NCI-H146 (cell line): ENCODE measurements around the gene PIK3R1.
"Not testable (repeated sequence)": the region's sequence is repeated elsewhere in the genome, so short reads cannot be mapped to it uniquely, and the experiment has no call there.

Experiments used
- DNase-seq: peaks from one replicate; lab custom pipeline; 2025; lab: John Stamatoyannopoulos, UW

Gene PIK3R1

DNA sequence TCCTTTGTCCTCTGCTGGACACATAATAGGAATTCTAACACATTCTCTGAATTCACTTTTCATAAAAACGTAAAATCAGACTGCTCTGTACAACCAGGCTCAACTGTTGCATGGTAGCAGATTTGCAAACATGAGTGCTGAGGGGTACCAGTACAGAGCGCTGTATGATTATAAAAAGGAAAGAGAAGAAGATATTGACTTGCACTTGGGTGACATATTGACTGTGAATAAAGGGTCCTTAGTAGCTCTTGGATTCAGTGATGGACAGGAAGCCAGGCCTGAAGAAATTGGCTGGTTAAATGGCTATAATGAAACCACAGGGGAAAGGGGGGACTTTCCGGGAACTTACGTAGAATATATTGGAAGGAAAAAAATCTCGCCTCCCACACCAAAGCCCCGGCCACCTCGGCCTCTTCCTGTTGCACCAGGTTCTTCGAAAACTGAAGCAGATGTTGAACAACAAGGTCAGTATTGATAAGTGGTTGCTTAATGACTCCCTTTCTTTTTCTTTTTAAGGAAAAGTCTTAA lies 11.1 kb downstream of the PIK3R1 start:
- DNase-seq = no peak

GRCh38 chr5:68227532-68228160 lies 12.1 kb downstream of the PIK3R1 start:
- DNase-seq = no peak

DNA sequence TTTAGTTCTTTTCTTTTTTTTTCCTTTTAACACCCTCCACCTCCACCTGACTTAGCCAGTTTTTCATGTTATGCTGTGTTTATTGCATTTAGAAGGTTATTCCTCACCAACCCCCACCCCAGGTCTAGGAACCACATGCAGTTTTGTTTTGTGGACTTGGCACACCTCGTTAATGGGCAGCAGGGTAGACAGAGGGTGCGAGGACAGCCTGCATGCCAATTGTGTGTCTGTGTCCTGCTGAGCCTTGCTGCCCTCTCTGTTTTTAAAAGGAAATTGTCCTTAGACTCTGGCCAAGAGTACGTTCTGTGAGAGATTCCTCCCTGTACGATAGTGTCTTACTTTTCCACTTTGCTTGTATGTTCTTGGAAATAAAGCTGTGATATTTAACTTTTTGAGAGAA lies 13.9 kb downstream of the PIK3R1 start:
- DNase-seq = no peak

GRCh38 chr5:68230285-68230684 lies 14.7 kb downstream of the PIK3R1 start:
- DNase-seq = no peak

- no peak for DNase-seq
These were observed 16.0 kb downstream of the PIK3R1 start for GRCh38 chr5:68231414-68232076.

GRCh38 chr5:68232277-68232676 lies 16.7 kb downstream of the PIK3R1 start:
- no peak for DNase-seq

DNA sequence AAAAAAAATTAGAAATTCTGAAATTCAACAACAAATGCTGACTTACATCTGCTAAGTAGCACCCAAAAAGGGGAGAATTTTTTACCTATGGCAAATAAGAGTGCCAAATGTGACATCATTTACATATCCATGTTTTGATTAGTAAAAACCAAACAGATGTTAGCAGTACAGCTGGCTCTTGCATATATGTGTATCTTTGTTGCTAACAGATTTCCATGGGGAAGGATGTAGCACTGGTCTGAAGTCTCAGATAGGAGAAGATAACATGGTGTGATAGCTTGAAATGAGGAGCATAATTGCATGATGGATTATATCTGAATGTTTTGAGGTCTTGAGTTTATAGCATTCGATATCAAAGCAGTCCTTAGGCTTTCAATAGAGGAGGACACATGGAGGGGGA lies 17.5 kb downstream of the PIK3R1 start:
- DNase-seq = no peak

- not testable (repeated sequence) for DNase-seq
These were observed 19.7 kb downstream of the PIK3R1 start for GRCh38 chr5:68235229-68235628.

- DNase-seq = no peak
These were observed 22.2 kb downstream of the PIK3R1 start for GRCh38 chr5:68237715-68238114.

DNA sequence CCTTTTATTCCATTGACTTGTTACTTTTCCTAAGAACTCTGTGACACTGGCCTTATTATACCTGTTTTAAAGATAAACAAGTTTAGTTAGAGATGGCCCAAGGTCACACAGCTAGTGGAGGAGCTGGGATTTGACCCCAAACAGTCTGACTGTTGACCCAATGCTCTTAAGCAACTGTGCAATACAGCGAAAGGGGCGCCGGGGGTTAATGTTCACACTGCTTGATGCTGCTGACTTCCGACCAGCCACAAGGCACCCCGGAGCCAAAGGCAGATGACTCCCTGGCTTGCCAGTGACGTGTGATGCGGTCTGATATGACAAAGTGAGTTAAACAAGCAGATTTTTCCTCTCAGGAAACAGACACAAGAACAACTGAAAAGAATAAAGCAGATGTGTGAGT lies 23.9 kb downstream of the PIK3R1 start:
- no peak for DNase-seq

DNA sequence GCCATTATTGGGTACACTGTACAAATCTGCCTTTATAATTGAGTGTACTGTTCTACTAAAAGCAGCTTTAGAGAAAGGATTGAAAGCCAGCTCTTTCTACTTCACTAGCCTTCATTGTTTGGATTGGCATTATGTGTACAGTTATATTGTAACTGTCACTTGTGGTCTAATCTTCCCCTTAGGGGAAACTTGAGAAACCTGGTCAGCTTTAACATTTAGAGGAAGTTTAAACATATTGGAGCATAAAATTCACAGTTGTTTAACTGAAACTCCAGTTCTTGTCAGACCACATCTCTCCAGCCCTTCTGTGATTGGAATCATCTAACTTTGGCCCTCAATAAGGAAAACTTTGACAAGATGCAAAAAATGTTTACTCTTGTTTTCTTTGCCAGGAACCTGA lies 24.6 kb downstream of the PIK3R1 start:
- no peak for DNase-seq

GRCh38 chr5:68240771-68241170 lies 25.2 kb downstream of the PIK3R1 start:
- DNase-seq = no peak

DNA sequence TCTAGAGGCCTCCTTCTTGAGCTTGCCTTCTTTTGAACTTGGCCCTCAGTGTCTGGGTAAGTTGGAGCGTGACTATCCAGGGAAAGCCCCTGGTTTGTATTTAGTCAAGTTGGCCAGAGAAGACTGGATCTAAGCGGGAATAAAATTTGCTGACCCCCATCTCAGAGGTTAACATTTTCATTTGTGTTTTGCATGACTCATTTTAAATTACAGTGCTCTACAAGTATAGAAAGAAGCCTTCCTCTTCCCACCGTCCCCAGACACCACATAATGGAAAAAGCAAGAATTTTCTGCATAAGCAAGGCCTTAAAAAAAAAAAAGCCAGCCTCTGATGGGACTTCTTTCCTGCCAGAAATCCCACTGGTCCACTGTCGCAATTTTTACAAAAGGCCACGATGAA lies 27.2 kb downstream of the PIK3R1 start:
- DNase-seq = no peak

- no peak for DNase-seq
These were observed 27.7 kb downstream of the PIK3R1 start for GRCh38 chr5:68243251-68243650.

- DNase-seq = no peak
These were observed 28.1 kb downstream of the PIK3R1 start for GRCh38 chr5:68243681-68244080.

GRCh38 chr5:68245319-68245718 lies 29.8 kb downstream of the PIK3R1 start:
- peak; percentile 15 for DNase-seq

DNA sequence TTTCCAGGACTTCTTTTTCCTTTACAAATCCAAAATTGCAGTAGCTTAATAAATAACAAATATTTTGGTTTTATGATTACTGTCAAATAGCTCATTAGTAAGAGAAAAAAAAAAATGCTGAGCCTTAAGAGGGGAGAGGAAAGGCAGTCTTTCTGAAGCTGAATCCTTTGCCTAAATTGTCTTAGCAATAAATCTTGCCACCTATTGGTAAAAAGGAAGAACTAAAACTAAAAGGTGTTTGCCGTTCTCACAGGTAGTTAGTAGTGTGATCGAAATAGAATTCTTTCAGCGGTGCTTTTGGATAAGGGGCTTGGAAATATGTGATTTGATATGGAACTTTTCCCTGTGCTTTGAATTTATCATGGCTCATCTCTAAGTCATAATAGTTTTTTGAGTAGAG lies 31.2 kb downstream of the PIK3R1 start:
- DNase-seq = peak; percentile 6

GRCh38 chr5:68247627-68248026 lies 32.1 kb downstream of the PIK3R1 start:
- no peak for DNase-seq

DNA sequence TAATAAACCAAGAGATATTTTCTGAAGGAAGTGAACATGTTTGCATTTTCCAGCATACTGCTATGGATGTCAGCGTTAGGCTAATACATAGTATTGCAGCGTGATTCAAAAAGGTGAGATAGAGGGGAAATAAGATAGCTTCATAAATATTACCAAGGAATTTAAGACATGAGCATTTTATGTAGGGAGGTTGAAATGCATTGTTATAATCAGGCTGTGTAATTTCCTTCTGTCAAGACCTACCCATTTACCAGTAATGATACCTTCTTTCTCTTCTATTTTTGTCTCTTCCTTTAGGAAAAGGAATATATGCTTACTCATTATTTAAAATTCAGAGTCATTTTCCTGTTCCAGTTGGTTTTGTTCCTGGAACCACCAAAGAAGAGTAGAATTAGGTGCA lies 33.3 kb downstream of the PIK3R1 start:
- DNase-seq = no peak

DNA sequence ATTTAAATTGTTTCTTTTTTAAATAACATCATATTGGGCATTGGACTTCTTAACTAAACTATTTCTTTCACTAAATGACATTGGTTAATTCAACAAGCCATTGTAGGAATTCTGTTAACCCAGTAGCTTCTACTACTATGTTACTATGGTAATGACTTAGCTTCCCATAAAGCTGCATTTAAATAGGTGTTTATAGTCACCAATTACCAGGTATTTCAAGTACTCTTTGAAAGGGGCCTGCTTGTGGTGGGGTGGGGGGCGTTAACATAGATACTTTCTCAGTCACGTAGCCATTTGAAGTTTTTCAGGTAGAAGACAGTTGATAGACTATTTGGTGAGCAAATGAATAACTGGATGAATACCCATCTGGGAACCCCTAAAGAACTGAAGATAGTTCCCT lies 34.0 kb downstream of the PIK3R1 start:
- DNase-seq = no peak

DNA sequence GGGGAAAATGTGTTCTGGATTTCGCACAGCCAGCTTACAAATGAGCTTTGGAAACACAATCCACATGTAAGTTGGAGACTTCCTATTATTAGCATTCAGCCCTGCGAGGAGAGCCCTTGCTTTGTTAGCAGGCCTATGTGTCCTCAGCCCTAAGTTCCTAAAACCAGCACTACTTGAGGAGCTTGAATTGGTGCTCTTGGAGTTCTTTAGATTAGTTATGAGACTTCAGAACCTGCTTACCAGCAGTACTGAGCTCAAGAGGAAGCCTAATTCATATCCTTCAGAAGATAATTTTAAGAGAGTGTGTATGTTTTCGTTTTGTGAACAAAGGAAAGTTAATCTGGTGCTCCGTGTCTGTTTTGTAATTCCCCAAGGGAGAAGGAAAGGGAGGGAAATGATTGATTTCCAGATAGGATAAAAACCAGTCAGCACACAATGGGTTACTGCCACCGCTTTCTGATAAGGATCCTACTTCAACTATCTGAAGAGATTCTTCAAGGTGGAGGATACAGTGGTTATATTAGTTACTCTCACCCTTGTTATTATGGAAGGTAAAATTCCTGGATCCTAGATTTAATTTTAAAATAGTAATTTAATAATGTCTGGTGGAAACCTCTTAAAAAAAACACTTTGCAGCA lies 35.2 kb downstream of the PIK3R1 start:
- no peak for DNase-seq

DNA sequence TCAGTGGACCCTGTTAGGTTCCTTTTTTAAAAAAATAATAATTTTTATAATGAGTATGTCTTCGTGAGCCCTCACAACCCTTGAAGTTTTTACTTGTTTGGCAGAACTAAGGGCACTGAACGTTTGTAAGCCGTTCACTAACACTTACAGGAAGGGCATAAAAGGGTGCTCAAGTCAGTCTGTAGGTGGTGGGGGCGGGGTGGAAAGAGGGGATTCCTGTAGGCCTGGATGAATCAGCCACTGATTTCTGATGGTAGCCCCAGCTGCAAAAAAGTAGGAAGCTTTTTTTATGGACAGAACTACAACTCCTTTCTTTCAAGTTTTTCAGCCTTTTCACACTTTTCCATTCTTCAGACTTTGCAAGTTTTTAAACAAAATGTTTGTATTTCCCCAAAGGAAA lies 35.8 kb downstream of the PIK3R1 start:
- no peak for DNase-seq

DNA sequence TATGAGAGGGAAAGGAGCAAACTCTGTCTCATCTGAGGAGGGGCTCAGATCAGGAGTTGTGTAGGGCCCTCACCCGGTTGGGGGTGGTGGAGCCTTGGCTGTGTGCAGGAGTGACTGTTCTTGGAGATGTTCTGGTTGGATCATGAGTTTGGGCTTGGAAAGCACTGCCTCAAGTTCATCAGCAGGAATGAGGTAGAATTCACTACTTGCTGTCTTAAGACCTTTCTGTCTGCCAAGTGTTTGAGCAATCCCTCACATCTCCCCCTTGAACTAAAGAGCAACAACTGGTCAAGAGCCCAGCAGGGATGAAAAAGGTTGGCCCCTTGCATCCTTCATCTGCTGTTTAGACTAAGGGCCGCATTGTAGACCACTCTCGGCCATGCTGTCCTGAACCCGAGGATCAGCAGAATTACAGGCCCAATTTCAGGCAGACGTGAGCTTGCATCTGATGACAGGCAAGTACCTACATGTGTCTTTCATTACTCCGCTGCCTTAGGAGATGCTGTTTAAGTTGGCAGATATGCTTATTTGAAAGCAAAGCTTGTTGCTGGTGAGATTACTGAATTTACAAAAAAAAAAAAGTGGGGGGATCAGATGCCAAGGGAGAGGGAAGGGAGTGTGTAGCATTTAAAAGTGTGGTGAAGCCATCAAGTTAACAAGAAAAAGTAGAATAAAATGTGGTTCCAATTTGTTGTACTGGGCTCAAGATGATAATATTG lies 36.4 kb downstream of the PIK3R1 start:
- no peak for DNase-seq
